Thyroid gland (tissue), 4 donors: ENCODE results near the gene PIK3AP1.

Experiments
- CTCF ChIP-seq, 6 experiments: fragments of 200-600 bp in 3 of 6; fragments of 450-650 bp in 3 of 6; sonication (generic) in 3 of 6; IDR thresholded peaks; one replicate each; pipeline ENCODE4 v1.5.1; 2016 to 2019; ENCODE audit warnings: antibody characterized with exemption in 6 of 6, mild to moderate bottlenecking in 2 of 6, inconsistent platforms in 1 of 6, moderate library complexity in 1 of 6
- POLR2A ChIP-seq, 2 donors: fragments of 450-650 bp; IDR thresholded peaks; one replicate each; pipeline ENCODE4 v1.6.1; 2017; ENCODE audit warnings: antibody characterized with exemption in 2 of 2, mild to moderate bottlenecking in 2 of 2, moderate library complexity in 1 of 2

GRCh38 chr10:96700374-96701099, 19.8 kb downstream of the PIK3AP1 start:
- TF ChIP-seq POLR2A (IDR thresholded peaks at IDR 0.05) = no peak
- no peak for TF ChIP-seq CTCF (IDR thresholded peaks at IDR 0.05)
